Measurements from ENCODE around the gene CAPN6.

Gene CAPN6

DNA sequence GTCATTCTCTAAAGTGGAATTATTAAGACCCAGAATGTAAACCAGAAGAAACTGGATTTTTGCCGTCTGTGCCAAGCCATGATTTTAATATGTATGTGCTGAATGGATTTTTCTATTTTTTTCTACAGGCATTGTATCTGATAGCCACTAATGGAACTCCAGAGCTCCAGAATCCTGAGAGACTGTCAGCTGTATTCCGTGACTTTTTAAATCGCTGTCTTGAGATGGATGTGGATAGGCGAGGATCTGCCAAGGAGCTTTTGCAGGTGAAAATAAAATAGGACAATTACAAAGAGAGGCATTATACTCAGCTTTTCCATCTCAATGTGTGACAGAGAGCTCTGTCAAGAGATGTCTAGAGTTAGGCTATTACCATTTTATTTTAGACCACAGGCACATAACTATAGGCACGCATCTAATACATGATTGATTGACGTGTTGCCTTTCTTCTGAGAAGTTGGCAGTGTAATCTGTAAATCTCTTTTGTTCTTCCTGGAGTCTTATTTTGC lies 53.9 kb downstream of the CAPN6 start:
- Histone ChIP-seq H3K4me3 (ENCODE audit: low read depth in 1 of 5, low read length in 5 of 5) (no peak overlapping the region), H3K4me1 (ENCODE audit: control insufficient read depth in 5 of 5, insufficient read depth in 5 of 5, low read length in 5 of 5) (no peaks in the 10 kb centered on the region), H3K27ac (ENCODE audit: low read depth, low read length) (no peak overlapping the region), H3K27me3 (ENCODE audit: control insufficient read depth in 5 of 5, insufficient read depth in 4 of 5, low read length in 5 of 5) (peaks cover 0 to 8% (median 5%) of the 10 kb centered on the region in 5 donors), H3K9me3 (ENCODE audit: control insufficient read depth in 5 of 5, low read length in 5 of 5) (no peaks in the 10 kb centered on the region), H3K9ac (ENCODE audit: low read length in 5 of 5) (no peak overlapping the region), H3K36me3 (ENCODE audit: control insufficient read depth in 5 of 5, insufficient read depth in 5 of 5, low read length in 5 of 5) (no peaks in the 10 kb centered on the region)

DNA sequence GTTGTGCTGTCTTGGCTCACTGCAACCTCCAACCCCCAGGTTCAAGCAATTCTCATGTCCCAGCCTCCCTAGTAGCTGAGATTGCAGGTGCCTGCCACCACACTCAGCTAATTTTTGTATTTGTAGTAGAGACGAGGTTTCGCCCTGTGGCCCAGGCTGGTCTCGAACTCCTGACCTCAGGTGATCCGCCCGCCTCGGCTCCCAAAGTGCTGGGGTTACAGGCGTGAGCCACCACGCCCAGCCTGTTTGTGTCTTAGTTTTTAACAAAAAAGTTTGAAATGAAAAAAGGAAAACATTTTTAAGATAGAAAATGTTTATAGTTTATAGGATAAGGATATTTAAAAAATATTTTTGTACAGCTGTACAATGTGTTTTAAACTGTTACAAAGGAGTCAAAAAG lies 62.4 kb downstream of the CAPN6 start:
- Histone ChIP-seq H3K4me1 (ENCODE audit: control insufficient read depth in 5 of 5, insufficient read depth in 5 of 5, low read length in 5 of 5) (no peaks in the 10 kb centered on the region), H3K9ac (ENCODE audit: low read length in 5 of 5) (no peak overlapping the region), H3K9me3 (ENCODE audit: control insufficient read depth in 5 of 5, low read length in 5 of 5) (no peaks in the 10 kb centered on the region), H3K27me3 (ENCODE audit: control insufficient read depth in 5 of 5, insufficient read depth in 4 of 5, low read length in 5 of 5) (peaks cover 0 to 11% (median 4%) of the 10 kb centered on the region in 5 donors), H3K27ac (ENCODE audit: low read depth, low read length) (no peak overlapping the region), H3K36me3 (ENCODE audit: control insufficient read depth in 5 of 5, insufficient read depth in 5 of 5, low read length in 5 of 5) (no peaks in the 10 kb centered on the region), H3K4me3 (ENCODE audit: low read depth in 1 of 5, low read length in 5 of 5) (no peak overlapping the region)

DNA sequence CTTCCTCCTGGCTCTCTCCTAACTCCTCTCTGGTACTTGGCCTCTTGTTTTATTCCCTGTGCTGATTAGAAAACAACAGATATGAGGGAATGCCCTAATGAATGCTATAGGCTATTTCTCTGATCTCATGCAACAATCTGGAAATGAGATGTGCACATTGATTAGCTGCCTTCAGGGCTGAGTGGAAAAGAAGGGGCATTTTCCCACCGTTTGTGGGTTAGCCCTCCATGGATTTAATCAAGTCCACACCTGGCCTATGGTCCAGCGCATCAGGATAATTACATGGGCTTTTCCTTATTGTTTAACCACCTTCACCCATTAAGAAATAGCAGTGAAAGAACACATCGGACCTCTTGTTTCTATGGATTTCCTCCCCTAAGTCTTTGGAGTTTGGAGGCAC lies 70.0 kb downstream of the CAPN6 start:
- Histone ChIP-seq H3K4me1 (ENCODE audit: control insufficient read depth in 5 of 5, insufficient read depth in 5 of 5, low read length in 5 of 5) (no peaks in the 10 kb centered on the region), H3K36me3 (ENCODE audit: control insufficient read depth in 5 of 5, insufficient read depth in 5 of 5, low read length in 5 of 5) (no peaks in the 10 kb centered on the region), H3K9me3 (ENCODE audit: control insufficient read depth in 5 of 5, low read length in 5 of 5) (peaks cover 0 to 3% (median 0%) of the 10 kb centered on the region in 5 donors), H3K9ac (ENCODE audit: low read length in 5 of 5) (no peak overlapping the region), H3K27me3 (ENCODE audit: control insufficient read depth in 5 of 5, insufficient read depth in 4 of 5, low read length in 5 of 5) (peaks cover 0 to 9% (median 4%) of the 10 kb centered on the region in 5 donors), H3K4me3 (ENCODE audit: low read depth in 1 of 5, low read length in 5 of 5) (no peak overlapping the region), H3K27ac (ENCODE audit: low read depth, low read length) (no peak overlapping the region)

- no peaks in the 10 kb centered on the region for H3K36me3 ChIP-seq (ENCODE audit: control insufficient read depth in 5 of 5, insufficient read depth in 5 of 5, low read length in 5 of 5)
- H3K4me1 ChIP-seq (ENCODE audit: control insufficient read depth in 5 of 5, insufficient read depth in 5 of 5, low read length in 5 of 5): no peaks in the 10 kb centered on the region
- H3K4me3 ChIP-seq (ENCODE audit: low read depth in 1 of 5, low read length in 5 of 5): no peak overlapping the region
- no peak overlapping the region for H3K27ac ChIP-seq (ENCODE audit: low read depth, low read length)
- peaks cover 0 to 9% (median 4%) of the 10 kb centered on the region in 5 donors for H3K27me3 ChIP-seq (ENCODE audit: control insufficient read depth in 5 of 5, insufficient read depth in 4 of 5, low read length in 5 of 5)
- no peak overlapping the region for H3K9ac ChIP-seq (ENCODE audit: low read length in 5 of 5)
- H3K9me3 ChIP-seq (ENCODE audit: control insufficient read depth in 5 of 5, low read length in 5 of 5): peaks cover 0 to 3% (median 0%) of the 10 kb centered on the region in 5 donors
These were observed 70.8 kb downstream of the CAPN6 start for GRCh38 chrX:111199505-111199904.

Data from subcutaneous abdominal adipose tissue (tissue), 5 donors.